Inflammatory macrophage treated with lipopolysaccharide for 4 hours (primary cell): Measurements from ENCODE around the gene GRIFIN.

Experiments used
- DNase-seq: peaks from one replicate; pipeline ENCODE4 v3.0.0-alpha.2; 2020

The GRIFIN gene

GRCh38 chr7:2452643-2453270 lies 23.4 kb downstream of the GRIFIN start:
- no peak for DNase-seq

GRCh38 chr7:2452074-2452507 lies 24.1 kb downstream of the GRIFIN start:
- DNase-seq = peak; percentile 36

- DNase-seq = peak; percentile 65
Measured at GRCh38 chr7:2451171-2452073, 24.8 kb downstream of the GRIFIN start.

GRCh38 chr7:2450198-2451107 lies 25.7 kb downstream of the GRIFIN start:
- no peak for DNase-seq

GRCh38 chr7:2446676-2447075 lies 29.5 kb downstream of the GRIFIN start:
- DNase-seq = no peak

- no peak for DNase-seq
Measured at GRCh38 chr7:2445898-2446555, 30.2 kb downstream of the GRIFIN start.

- no peak for DNase-seq
Measured at GRCh38 chr7:2445047-2445446, 31.2 kb downstream of the GRIFIN start.

GRCh38 chr7:2444476-2444875 lies 31.7 kb downstream of the GRIFIN start:
- DNase-seq = no peak

GRCh38 chr7:2443491-2443890 lies 32.7 kb downstream of the GRIFIN start:
- DNase-seq = no peak

GRCh38 chr7:2441430-2442058 lies 34.7 kb downstream of the GRIFIN start:
- DNase-seq = no peak

- no peak for DNase-seq
Measured at GRCh38 chr7:2440608-2441245, 35.5 kb downstream of the GRIFIN start.

GRCh38 chr7:2438775-2439174 lies 37.4 kb downstream of the GRIFIN start:
- no peak for DNase-seq

- DNase-seq = no peak
Measured at GRCh38 chr7:2438186-2438585, 38.0 kb downstream of the GRIFIN start.

GRCh38 chr7:2437537-2438148 lies 38.6 kb downstream of the GRIFIN start:
- DNase-seq = no peak

- DNase-seq = no peak
Measured at GRCh38 chr7:2437136-2437535, 39.1 kb downstream of the GRIFIN start.

GRCh38 chr7:2436341-2437104 lies 39.7 kb downstream of the GRIFIN start:
- DNase-seq = no peak

- DNase-seq = no peak
Measured at GRCh38 chr7:2435146-2435545, 41.1 kb downstream of the GRIFIN start.

- no peak for DNase-seq
Measured at GRCh38 chr7:2433713-2434550, 42.3 kb downstream of the GRIFIN start.
